Measurements from ENCODE around the gene KCND2. TPM values are rescaled to one million over a fixed set of nuclear protein-coding genes. Genes with fewer than 3 reads are reported as not detected.

KCND2 gene
- polyA plus RNA-seq, 4 donors, result 0.22 to 0.28 TPM; not detected in 2

GRCh38 chr7:120658516-120658915, 385.5 kb downstream of the KCND2 start:
- H3K36me3 ChIP-seq (ENCODE audit: control insufficient read depth in 3 of 3, insufficient read depth in 2 of 3, low read depth in 1 of 3, low read length in 3 of 3), result no peaks in the 10 kb centered on the region
- DNase-seq (no peak), FAIRE-seq (no peak)
- no peaks in the 10 kb centered on the region for H3K9me3 ChIP-seq (ENCODE audit: control insufficient read depth in 2 of 2, insufficient read depth in 1 of 2, low read depth in 1 of 2, low read length in 1 of 2)
- H3K27ac ChIP-seq (ENCODE audit: low read depth in 1 of 3, low read length in 2 of 3), result no peak overlapping the region
- H3K4me1 ChIP-seq (ENCODE audit: control insufficient read depth in 3 of 3, insufficient read depth in 2 of 3, low read depth in 1 of 3, low read length in 2 of 3), result no peaks in the 10 kb centered on the region
- H3K27me3 ChIP-seq (ENCODE audit: control insufficient read depth in 3 of 3, insufficient read depth in 3 of 3, low read length in 3 of 3), result no peaks in the 10 kb centered on the region
- whole genome bisulfite sequencing, 3 donors, result 87 to 91% (median 88%) methylated on average over 2 of the region's 2 CpGs
- no peak overlapping the region for H3K4me3 ChIP-seq (ENCODE audit: low read depth in 1 of 3, low read length in 3 of 3)

DNA sequence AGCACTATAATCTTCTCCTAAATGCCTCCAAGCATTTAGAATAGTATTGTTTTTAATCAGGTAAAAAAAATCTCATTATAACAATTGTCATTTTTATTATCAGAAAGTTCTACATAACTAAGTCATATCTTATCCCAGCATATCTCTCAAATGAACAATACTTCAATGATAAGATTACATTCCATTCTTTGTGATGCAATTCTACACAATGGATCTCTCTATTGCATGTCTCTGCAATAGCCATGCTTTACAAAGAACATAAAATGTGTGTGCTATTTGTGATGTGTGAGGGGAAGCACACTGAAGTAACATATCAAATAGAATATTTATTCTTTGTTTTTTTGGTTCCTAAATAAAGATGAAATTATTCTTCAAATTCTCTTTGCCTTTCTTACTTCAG, 389.3 kb downstream of the KCND2 start:
- no peak overlapping the region for H3K27ac ChIP-seq (ENCODE audit: low read depth in 1 of 3, low read length in 2 of 3)
- no peak overlapping the region for H3K4me3 ChIP-seq (ENCODE audit: low read depth in 1 of 3, low read length in 3 of 3)
- FAIRE-seq (no peak), DNase-seq (no peak)
- H3K9me3 ChIP-seq (ENCODE audit: control insufficient read depth in 2 of 2, insufficient read depth in 1 of 2, low read depth in 1 of 2, low read length in 1 of 2), result no peaks in the 10 kb centered on the region
- H3K36me3 ChIP-seq (ENCODE audit: control insufficient read depth in 3 of 3, insufficient read depth in 2 of 3, low read depth in 1 of 3, low read length in 3 of 3), result no peaks in the 10 kb centered on the region
- H3K4me1 ChIP-seq (ENCODE audit: control insufficient read depth in 3 of 3, insufficient read depth in 2 of 3, low read depth in 1 of 3, low read length in 2 of 3), result no peaks in the 10 kb centered on the region
- H3K27me3 ChIP-seq (ENCODE audit: control insufficient read depth in 3 of 3, insufficient read depth in 3 of 3, low read length in 3 of 3), result no peaks in the 10 kb centered on the region

GRCh38 chr7:120665068-120665467, 392.1 kb downstream of the KCND2 start:
- WGBS, 3 donors, result 52 to 78% (median 56%) methylated on average over 1 of the region's 1 CpG
- no peak overlapping the region for H3K4me3 ChIP-seq (ENCODE audit: low read depth in 1 of 3, low read length in 3 of 3)
- no peaks in the 10 kb centered on the region for H3K36me3 ChIP-seq (ENCODE audit: control insufficient read depth in 3 of 3, insufficient read depth in 2 of 3, low read depth in 1 of 3, low read length in 3 of 3)
- no peaks in the 10 kb centered on the region for H3K9me3 ChIP-seq (ENCODE audit: control insufficient read depth in 2 of 2, insufficient read depth in 1 of 2, low read depth in 1 of 2, low read length in 1 of 2)
- no peaks in the 10 kb centered on the region for H3K27me3 ChIP-seq (ENCODE audit: control insufficient read depth in 3 of 3, insufficient read depth in 3 of 3, low read length in 3 of 3)
- H3K27ac ChIP-seq (ENCODE audit: low read depth in 1 of 3, low read length in 2 of 3), result no peak overlapping the region
- no peaks in the 10 kb centered on the region for H3K4me1 ChIP-seq (ENCODE audit: control insufficient read depth in 3 of 3, insufficient read depth in 2 of 3, low read depth in 1 of 3, low read length in 2 of 3)
- DNase-seq (no peak), FAIRE-seq (no peak)

GRCh38 chr7:120675076-120675475, 402.1 kb downstream of the KCND2 start:
- Histone ChIP-seq H3K27me3 (ENCODE audit: control insufficient read depth in 3 of 3, insufficient read depth in 3 of 3, low read length in 3 of 3) (no peaks in the 10 kb centered on the region), H3K4me1 (ENCODE audit: control insufficient read depth in 3 of 3, insufficient read depth in 2 of 3, low read depth in 1 of 3, low read length in 2 of 3) (no peaks in the 10 kb centered on the region), H3K27ac (ENCODE audit: low read depth in 1 of 3, low read length in 2 of 3) (no peak overlapping the region), H3K36me3 (ENCODE audit: control insufficient read depth in 3 of 3, insufficient read depth in 2 of 3, low read depth in 1 of 3, low read length in 3 of 3) (no peaks in the 10 kb centered on the region), H3K4me3 (ENCODE audit: low read depth in 1 of 3, low read length in 3 of 3) (no peak overlapping the region), H3K9me3 (ENCODE audit: control insufficient read depth in 2 of 2, insufficient read depth in 1 of 2, low read depth in 1 of 2, low read length in 1 of 2) (no peaks in the 10 kb centered on the region)
- DNase-seq (no peak), FAIRE-seq (no peak)
- 53 to 72% (median 61%) methylated on average over 5 of the region's 5 CpGs for WGBS, 3 donors

DNA sequence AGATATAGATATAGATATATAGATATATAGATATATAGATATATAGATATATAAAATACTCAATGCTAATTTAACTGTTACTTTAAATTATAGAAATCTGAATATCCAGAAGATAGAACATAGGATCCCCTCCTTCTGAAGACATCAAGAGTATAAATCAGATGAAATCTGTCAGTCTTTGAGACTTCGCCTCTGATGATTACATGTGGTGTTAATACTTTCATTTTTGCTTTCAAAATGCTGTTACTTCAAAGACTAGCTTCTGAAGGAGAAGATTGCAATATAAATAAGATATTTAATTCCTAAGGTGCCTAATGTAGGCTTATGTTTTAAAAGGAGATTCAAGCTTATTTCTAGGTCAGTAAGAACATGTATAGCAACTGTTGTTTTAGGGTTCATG, 404.6 kb downstream of the KCND2 start:
- Histone ChIP-seq H3K4me3 (ENCODE audit: low read depth in 1 of 3, low read length in 3 of 3) (no peak overlapping the region), H3K27me3 (ENCODE audit: control insufficient read depth in 3 of 3, insufficient read depth in 3 of 3, low read length in 3 of 3) (no peaks in the 10 kb centered on the region), H3K9me3 (ENCODE audit: control insufficient read depth in 2 of 2, insufficient read depth in 1 of 2, low read depth in 1 of 2, low read length in 1 of 2) (no peaks in the 10 kb centered on the region), H3K36me3 (ENCODE audit: control insufficient read depth in 3 of 3, insufficient read depth in 2 of 3, low read depth in 1 of 3, low read length in 3 of 3) (no peaks in the 10 kb centered on the region), H3K4me1 (ENCODE audit: control insufficient read depth in 3 of 3, insufficient read depth in 2 of 3, low read depth in 1 of 3, low read length in 2 of 3) (no peaks in the 10 kb centered on the region), H3K27ac (ENCODE audit: low read depth in 1 of 3, low read length in 2 of 3) (no peak overlapping the region)
- FAIRE-seq, result no peak
- 35 to 63% (median 38%) methylated on average over 1 of the region's 1 CpG for WGBS, 3 donors
- no peak for DNase-seq

- H3K4me1 ChIP-seq (ENCODE audit: control insufficient read depth in 3 of 3, insufficient read depth in 2 of 3, low read depth in 1 of 3, low read length in 2 of 3), result no peaks in the 10 kb centered on the region
- no peaks in the 10 kb centered on the region for H3K9me3 ChIP-seq (ENCODE audit: control insufficient read depth in 2 of 2, insufficient read depth in 1 of 2, low read depth in 1 of 2, low read length in 1 of 2)
- no peak overlapping the region for H3K27ac ChIP-seq (ENCODE audit: low read depth in 1 of 3, low read length in 2 of 3)
- no peak overlapping the region for H3K4me3 ChIP-seq (ENCODE audit: low read depth in 1 of 3, low read length in 3 of 3)
- WGBS, 3 donors, result 81 to 93% (median 89%) methylated on average over 1 of the region's 1 CpG
- FAIRE-seq (no peak), DNase-seq (no peak)
- no peaks in the 10 kb centered on the region for H3K36me3 ChIP-seq (ENCODE audit: control insufficient read depth in 3 of 3, insufficient read depth in 2 of 3, low read depth in 1 of 3, low read length in 3 of 3)
- H3K27me3 ChIP-seq (ENCODE audit: control insufficient read depth in 3 of 3, insufficient read depth in 3 of 3, low read length in 3 of 3), result peaks cover 0 to 3% (median 0%) of the 10 kb centered on the region in 3 donors
These were observed 408.0 kb downstream of the KCND2 start for GRCh38 chr7:120680985-120681384.

DNA sequence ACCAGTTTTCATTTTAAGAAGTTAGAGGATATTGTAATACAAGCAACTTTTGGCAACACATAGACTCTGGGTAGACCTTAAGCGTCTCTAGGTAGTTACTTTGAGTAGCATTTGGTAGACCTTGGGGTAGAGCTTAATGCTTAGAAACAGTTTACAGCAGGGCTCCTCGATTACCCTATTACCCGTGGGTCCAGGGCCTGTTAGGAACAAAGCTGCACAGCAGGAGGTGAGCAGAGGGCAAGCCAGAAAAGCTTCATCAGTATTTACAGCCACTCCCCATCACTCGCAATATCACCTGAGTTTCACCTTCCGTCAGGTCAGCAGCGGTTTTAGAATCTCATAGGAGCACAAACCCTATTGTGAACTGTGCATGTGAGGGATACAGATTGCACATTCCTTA, 411.5 kb downstream of the KCND2 start:
- WGBS, 3 donors, result 63 to 70% (median 66%) methylated on average over 6 of the region's 6 CpGs
- no peaks in the 10 kb centered on the region for H3K4me1 ChIP-seq (ENCODE audit: control insufficient read depth in 3 of 3, insufficient read depth in 2 of 3, low read depth in 1 of 3, low read length in 2 of 3)
- H3K27me3 ChIP-seq (ENCODE audit: control insufficient read depth in 3 of 3, insufficient read depth in 3 of 3, low read length in 3 of 3), result peaks cover 0 to 6% (median 0%) of the 10 kb centered on the region in 3 donors
- H3K4me3 ChIP-seq (ENCODE audit: low read depth in 1 of 3, low read length in 3 of 3), result no peak overlapping the region
- H3K27ac ChIP-seq (ENCODE audit: low read depth in 1 of 3, low read length in 2 of 3), result no peak overlapping the region
- FAIRE-seq (no peak), DNase-seq (no peak)
- no peaks in the 10 kb centered on the region for H3K9me3 ChIP-seq (ENCODE audit: control insufficient read depth in 2 of 2, insufficient read depth in 1 of 2, low read depth in 1 of 2, low read length in 1 of 2)
- H3K36me3 ChIP-seq (ENCODE audit: control insufficient read depth in 3 of 3, insufficient read depth in 2 of 3, low read depth in 1 of 3, low read length in 3 of 3), result no peaks in the 10 kb centered on the region

DNA sequence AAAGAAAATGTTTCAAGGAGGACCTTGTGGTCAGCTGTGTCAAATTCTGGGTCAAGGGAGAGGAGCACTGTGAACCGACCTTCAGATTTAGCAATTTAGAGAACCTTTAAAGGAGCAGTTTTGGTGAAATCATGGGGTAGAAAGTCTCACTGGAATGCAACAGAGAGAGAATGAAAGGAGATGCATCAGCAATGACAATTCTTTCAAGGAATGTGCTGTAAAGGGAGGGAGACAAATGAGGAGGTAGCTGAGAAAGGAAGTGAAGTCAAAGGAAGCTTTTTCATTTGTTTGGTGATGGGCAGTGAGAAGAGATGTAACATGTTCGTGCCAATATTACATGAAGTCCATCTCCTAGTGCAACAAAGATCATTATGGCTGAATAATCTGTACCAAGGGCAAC, 418.9 kb downstream of the KCND2 start:
- Histone ChIP-seq H3K4me3 (ENCODE audit: low read depth in 1 of 3, low read length in 3 of 3) (no peak overlapping the region), H3K4me1 (ENCODE audit: control insufficient read depth in 3 of 3, insufficient read depth in 2 of 3, low read depth in 1 of 3, low read length in 2 of 3) (no peaks in the 10 kb centered on the region), H3K36me3 (ENCODE audit: control insufficient read depth in 3 of 3, insufficient read depth in 2 of 3, low read depth in 1 of 3, low read length in 3 of 3) (no peaks in the 10 kb centered on the region), H3K27ac (ENCODE audit: low read depth in 1 of 3, low read length in 2 of 3) (no peak overlapping the region), H3K27me3 (ENCODE audit: control insufficient read depth in 3 of 3, insufficient read depth in 3 of 3, low read length in 3 of 3) (no peaks in the 10 kb centered on the region), H3K9me3 (ENCODE audit: control insufficient read depth in 2 of 2, insufficient read depth in 1 of 2, low read depth in 1 of 2, low read length in 1 of 2) (no peaks in the 10 kb centered on the region)
- FAIRE-seq (no peak), DNase-seq (no peak)
- 73 to 83% (median 77%) methylated on average over 2 of the region's 2 CpGs for WGBS, 3 donors

- H3K27me3 ChIP-seq (ENCODE audit: control insufficient read depth in 3 of 3, insufficient read depth in 3 of 3, low read length in 3 of 3), result no peaks in the 10 kb centered on the region
- no peaks in the 10 kb centered on the region for H3K9me3 ChIP-seq (ENCODE audit: control insufficient read depth in 2 of 2, insufficient read depth in 1 of 2, low read depth in 1 of 2, low read length in 1 of 2)
- H3K4me3 ChIP-seq (ENCODE audit: low read depth in 1 of 3, low read length in 3 of 3), result no peak overlapping the region
- FAIRE-seq, result no peak
- no peak for DNase-seq
- 73 to 83% (median 81%) methylated on average over 2 of the region's 2 CpGs for WGBS, 3 donors
- H3K4me1 ChIP-seq (ENCODE audit: control insufficient read depth in 3 of 3, insufficient read depth in 2 of 3, low read depth in 1 of 3, low read length in 2 of 3), result no peaks in the 10 kb centered on the region
- H3K27ac ChIP-seq (ENCODE audit: low read depth in 1 of 3, low read length in 2 of 3), result no peak overlapping the region
- no peaks in the 10 kb centered on the region for H3K36me3 ChIP-seq (ENCODE audit: control insufficient read depth in 3 of 3, insufficient read depth in 2 of 3, low read depth in 1 of 3, low read length in 3 of 3)
These were observed 422.9 kb downstream of the KCND2 start for GRCh38 chr7:120695848-120696247.
